ENCODE results near the gene NOXA1. TPM values are rescaled to one million over a fixed set of nuclear protein-coding genes. Genes with fewer than 3 reads are reported as not detected.
A peak's percentile ranks its signal among the peaks of the same experiment; 100 is the strongest.
"Not testable (repeated sequence)": the region's sequence is repeated elsewhere in the genome, so short reads cannot be mapped to it uniquely, and the experiment has no call there.

The NOXA1 gene
- total RNA-seq, 6 donors from 2014 or later, result 3.3 to 34.6 (median 11.7) TPM

- peak; percentile 15 to 71 for DNase-seq
- H3K27ac ChIP-seq, result no peak overlapping the region
- WGBS, 2 donors, result 90 to 93% methylated on average over 34 to 38 of the region's 39 CpGs
Measured at GRCh38 chr9:137383784-137384756, 39.1 kb upstream of the NOXA1 start.

DNA sequence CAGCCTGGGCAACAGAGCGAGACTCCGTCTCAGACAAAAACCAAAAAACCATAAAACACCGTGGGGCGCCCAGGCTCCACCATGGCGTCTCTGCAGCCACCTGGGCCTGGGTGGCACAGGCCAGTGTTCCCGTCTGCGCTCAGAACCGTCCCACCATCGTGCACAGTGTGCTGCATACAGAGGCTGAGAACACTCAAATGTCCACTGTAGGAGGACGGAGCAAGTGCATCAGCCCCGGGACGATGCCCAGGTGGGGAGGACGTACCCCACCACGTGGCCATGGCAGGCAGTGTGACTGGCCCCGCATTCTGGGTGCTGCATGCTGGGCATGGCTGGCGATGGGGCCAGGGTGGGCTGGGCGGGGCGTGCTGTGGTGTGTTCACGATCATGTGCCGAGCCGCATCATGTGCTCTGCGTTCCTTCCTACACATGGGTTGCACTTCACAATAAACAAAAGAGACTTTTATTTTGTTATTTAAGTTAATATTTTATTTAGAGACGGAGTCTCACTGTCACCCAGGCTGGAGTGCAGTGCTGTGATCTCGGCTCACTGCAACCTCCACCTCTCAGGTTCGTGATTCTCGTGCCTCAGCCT lies 38.0 kb upstream of the NOXA1 start:
- Histone ChIP-seq H3K4me1 (peaks cover 10 to 38% (median 27%) of the 10 kb centered on the region in 4 donors), H3K36me3 (peaks cover 0 to 4% (median 0%) of the 10 kb centered on the region in 4 donors), H3K4me3 (no peak overlapping the region), H3K9me3 (no peaks in the 10 kb centered on the region), H3K27ac (peak overlapping the region in 1 of 4 donors; percentile 16), H3K27me3 (no peaks in the 10 kb centered on the region)
- no peak for TF ChIP-seq CTCF (IDR thresholded peaks at IDR 0.05)
- TF ChIP-seq POLR2A (IDR thresholded peaks at IDR 0.05), result no peak
- no peak for TF ChIP-seq EP300 (IDR thresholded peaks at IDR 0.05)
- TF ChIP-seq POLR2AphosphoS5 (IDR thresholded peaks at IDR 0.05), result no peak
- DNase-seq, result peak; percentile 15 to 60
- no peak for ATAC-seq (ENCODE audit: low FRiP score in 2 of 2)
- WGBS, 2 donors, result 92 to 94% methylated on average over 26 of the region's 26 CpGs

More at GRCh38 chr9:137383784-137384756, 39.1 kb upstream of the NOXA1 start:
- ATAC-seq (ENCODE audit: low FRiP score in 2 of 2), result no peak
- Histone ChIP-seq H3K4me1 (peaks cover 10 to 38% (median 25%) of the 10 kb centered on the region in 4 donors), H3K36me3 (peaks cover 0 to 4% (median 0%) of the 10 kb centered on the region in 4 donors), H3K4me3 (no peak overlapping the region), H3K27me3 (no peaks in the 10 kb centered on the region), H3K9me3 (no peaks in the 10 kb centered on the region)
- TF ChIP-seq EP300 (IDR thresholded peaks at IDR 0.05), result no peak
- no peak for TF ChIP-seq CTCF (IDR thresholded peaks at IDR 0.05)
- no peak for TF ChIP-seq POLR2AphosphoS5 (IDR thresholded peaks at IDR 0.05)
- no peak for TF ChIP-seq POLR2A (IDR thresholded peaks at IDR 0.05)

- ATAC-seq (ENCODE audit: low FRiP score in 2 of 2); H3K4me3 ChIP-seq; H3K27me3 ChIP-seq; H3K36me3 ChIP-seq; H3K9me3 ChIP-seq; DNase-seq: not testable (repeated sequence)
- H3K4me1 ChIP-seq, result peaks cover 10 to 38% (median 32%) of the 10 kb centered on the region in 4 donors
- 71 to 82% methylated on average over 8 to 11 of the region's 12 CpGs for WGBS, 2 donors
- H3K27ac ChIP-seq, result peak overlapping the region; percentile 79 to 87 (median 82)
Measured at GRCh38 chr9:137386507-137387113, 36.6 kb upstream of the NOXA1 start.

GRCh38 chr9:137387114-137387890 lies 35.9 kb upstream of the NOXA1 start:
- Histone ChIP-seq H3K4me1 (peaks cover 10 to 35% (median 34%) of the 10 kb centered on the region in 4 donors), H3K4me3 (peak overlapping the region in 1 of 4 donors; percentile 20), H3K36me3 (peaks cover 0 to 7% (median under 1%) of the 10 kb centered on the region in 4 donors), H3K27ac (peak overlapping the region; percentile 79 to 87 (median 82)), H3K27me3 (no peaks in the 10 kb centered on the region), H3K9me3 (no peaks in the 10 kb centered on the region)
- no peak for ATAC-seq (ENCODE audit: low FRiP score in 2 of 2)
- peak in 1 of 4 donors; percentile 20 for TF ChIP-seq POLR2A (IDR thresholded peaks at IDR 0.05)
- peak in 1 of 4 donors; percentile 31 for TF ChIP-seq EP300 (IDR thresholded peaks at IDR 0.05)
- peak in 1 of 2 donors; percentile 27 for TF ChIP-seq POLR2AphosphoS5 (IDR thresholded peaks at IDR 0.05)
- TF ChIP-seq CTCF (IDR thresholded peaks at IDR 0.05), result no peak
- 56 to 72% methylated on average over 4 to 23 of the region's 34 CpGs for WGBS, 2 donors
- peak in 1 of 2 donors; percentile 69 for DNase-seq
